ENCODE measurements around the gene MECR.

MECR gene

GRCh38 chr1:29230553-29231378, at the start of gene MECR:
TSS of gene MECR (minus strand) at chr1:29230934. CDS start at chr1:29230906, 28 bp downstream.
- peak; percentile 77 for DNase-seq

- DNase-seq = no peak
Observed at GRCh38 chr1:29279951-29280391, 49.2 kb upstream of the MECR start.

- DNase-seq = no peak
Observed at GRCh38 chr1:29279406-29279805, 48.7 kb upstream of the MECR start.

- DNase-seq = no peak
Observed at GRCh38 chr1:29278124-29278523, 47.4 kb upstream of the MECR start.

GRCh38 chr1:29275435-29275834, 44.7 kb upstream of the MECR start:
- DNase-seq = no peak

- DNase-seq = no peak
Observed at GRCh38 chr1:29272147-29272907, 41.6 kb upstream of the MECR start.

GRCh38 chr1:29271724-29272123, 41.0 kb upstream of the MECR start:
- no peak for DNase-seq

GRCh38 chr1:29270929-29271521, 40.3 kb upstream of the MECR start:
- DNase-seq = no peak

- no peak for DNase-seq
Observed at GRCh38 chr1:29269382-29269781, 38.6 kb upstream of the MECR start.

GRCh38 chr1:29267321-29268070, 36.8 kb upstream of the MECR start:
- no peak for DNase-seq

- no peak for DNase-seq
Observed at GRCh38 chr1:29266912-29267311, 36.2 kb upstream of the MECR start.

- DNase-seq = no peak
Observed at GRCh38 chr1:29264773-29265389, 34.1 kb upstream of the MECR start.

GRCh38 chr1:29260531-29260930, 29.8 kb upstream of the MECR start:
- DNase-seq = no peak

GRCh38 chr1:29259802-29260441, 29.2 kb upstream of the MECR start:
- DNase-seq = no peak

- no peak for DNase-seq
Observed at GRCh38 chr1:29258976-29259801, 28.5 kb upstream of the MECR start.

- no peak for DNase-seq
Observed at GRCh38 chr1:29258189-29258975, 27.6 kb upstream of the MECR start.

- no peak for DNase-seq
Observed at GRCh38 chr1:29256979-29257804, 26.5 kb upstream of the MECR start.

GRCh38 chr1:29256394-29256793, 25.7 kb upstream of the MECR start:
- DNase-seq = no peak

GRCh38 chr1:29255134-29255666, 24.5 kb upstream of the MECR start:
- DNase-seq = no peak

All from NCI-H1048 (cell line).